Measurements from ENCODE around the gene FBLIM1.
"Not testable (repeated sequence)": the region's sequence is repeated elsewhere in the genome, so short reads cannot be mapped to it uniquely, and the experiment has no call there.

FBLIM1 gene

GRCh38 chr1:15770313-15770962 lies 11.8 kb downstream of the FBLIM1 start:
- DNase-seq = no peak

GRCh38 chr1:15771836-15772515 lies 13.4 kb downstream of the FBLIM1 start:
- DNase-seq = no peak

GRCh38 chr1:15775706-15776105 lies 17.1 kb downstream of the FBLIM1 start:
- no peak for DNase-seq

GRCh38 chr1:15777909-15778707 lies 19.5 kb downstream of the FBLIM1 start:
- no peak for DNase-seq

GRCh38 chr1:15785683-15786082 lies 27.1 kb downstream of the FBLIM1 start:
- no peak for DNase-seq

GRCh38 chr1:15786581-15786980 lies 28.0 kb downstream of the FBLIM1 start:
- no peak for DNase-seq

GRCh38 chr1:15788624-15789301 lies 30.2 kb downstream of the FBLIM1 start:
- no peak for DNase-seq

- DNase-seq = no peak
Observed at GRCh38 chr1:15796086-15796462, 37.5 kb downstream of the FBLIM1 start.

- DNase-seq = no peak
Observed at GRCh38 chr1:15797614-15798390, 39.2 kb downstream of the FBLIM1 start.

GRCh38 chr1:15799004-15799867 lies 40.6 kb downstream of the FBLIM1 start:
- DNase-seq = peak; percentile 4

GRCh38 chr1:15799928-15800835 lies 41.6 kb downstream of the FBLIM1 start:
- no peak for DNase-seq

GRCh38 chr1:15802234-15802965 lies 43.8 kb downstream of the FBLIM1 start:
- DNase-seq = no peak

GRCh38 chr1:15803380-15803779 lies 44.8 kb downstream of the FBLIM1 start:
- DNase-seq = peak; percentile 20

GRCh38 chr1:15804060-15804459 lies 45.5 kb downstream of the FBLIM1 start:
- DNase-seq = no peak

- no peak for DNase-seq
Observed at GRCh38 chr1:15807121-15807520, 48.5 kb downstream of the FBLIM1 start.

GRCh38 chr1:15807549-15807948 lies 49.0 kb downstream of the FBLIM1 start, which contains the start of gene UQCRHL:
TSS of gene UQCRHL (minus strand) at chr1:15807649. CDS start at chr1:15807649, 0 bp downstream.
- DNase-seq = not testable (repeated sequence)

- DNase-seq = no peak
Observed at GRCh38 chr1:15808955-15809354, 50.4 kb downstream of the FBLIM1 start.

GRCh38 chr1:15810073-15810472 lies 51.5 kb downstream of the FBLIM1 start:
- DNase-seq = no peak

- no peak for DNase-seq
Observed at GRCh38 chr1:15816674-15817073, 58.1 kb downstream of the FBLIM1 start.

- DNase-seq = no peak
Observed at GRCh38 chr1:15820478-15820877, 61.9 kb downstream of the FBLIM1 start.

All from stimulated activated CD4-positive, alpha-beta T cell treated with anti-CD3 and anti-CD28 coated beads, Interleukin-4, amount 100 ng/mL, for 24 hours (primary cell).